Measurements from ENCODE around the gene GPRIN3. TPM values are rescaled to one million over a fixed set of nuclear protein-coding genes. Genes with fewer than 3 reads are reported as not detected.

Gene GPRIN3
- total RNA-seq, 1 experiment from 2014 or later: 0.39 TPM

DNA sequence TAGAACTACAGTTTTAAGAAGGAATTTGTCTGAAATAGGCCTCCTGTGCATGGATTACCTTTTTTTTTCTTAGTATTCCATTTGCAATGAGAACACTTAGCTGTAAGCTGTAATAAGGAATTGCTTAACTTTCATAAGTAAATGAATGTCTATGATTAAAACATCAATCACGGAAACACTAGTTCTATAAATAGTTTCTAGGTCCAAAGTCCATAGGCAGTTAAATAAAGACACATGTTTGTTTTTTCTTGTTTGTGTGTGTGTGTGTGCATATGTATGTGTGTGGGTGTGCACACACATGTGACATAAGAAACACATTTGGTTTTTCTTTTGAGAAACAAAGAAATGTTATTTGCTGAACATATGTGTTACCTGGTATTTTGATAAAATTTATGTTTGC is 11.2 kb downstream of the GPRIN3 start:
- Histone ChIP-seq H3K4me3 (replicated peaks in 1 of 2; ENCODE audit: low read depth in 1 of 2, low read length in 2 of 2) (no peak overlapping the region), H3K27me3 (ENCODE audit: insufficient read depth, low read length) (no peaks in the 10 kb centered on the region), H3K9me3 (ENCODE audit: control insufficient read depth in 1 of 2, insufficient read depth in 1 of 2, low read depth in 1 of 2, low read length in 2 of 2) (no peaks in the 10 kb centered on the region), H3K27ac (ENCODE audit: low read depth, low read length) (no peak overlapping the region), H3K9ac (ENCODE audit: low read length) (no peak overlapping the region), H3K36me3 (ENCODE audit: control insufficient read depth in 1 of 2, insufficient read depth in 2 of 2, low read length in 2 of 2) (no peaks in the 10 kb centered on the region), H3K4me1 (ENCODE audit: control insufficient read depth in 1 of 2, insufficient read depth in 2 of 2, low read length in 2 of 2) (peaks cover 0 to 3% of the 10 kb centered on the region in 2 experiments; a peak in 2 of 4 replicates), H4K20me1 (ENCODE audit: insufficient read depth) (no peaks in the 10 kb centered on the region), H3K9me2 (ENCODE audit: insufficient read depth) (no peaks in the 10 kb centered on the region), H3K79me2 (ENCODE audit: insufficient read depth, low read length) (no peaks in the 10 kb centered on the region), H3K4me2 (ENCODE audit: low read length) (no peak overlapping the region), H2AFZ (ENCODE audit: low read depth, low read length, poor library complexity, severe bottlenecking) (no peak overlapping the region)
- intact Hi-C loops (cut with micrococcal nuclease): no loop called here
- CTCF ChIA-PET: no interaction called here
- BruUV-seq (replicated peaks): no TSS peak
- POLR2A ChIA-PET: no interaction called here
- no peak for DNase-seq (ENCODE audit: low read depth, low spot score)
- no peak for ATAC-seq
- TF ChIP-seq ZFX (IDR thresholded peaks at IDR 0.05) (no peak), CBX3 (IDR thresholded peaks at IDR 0.05; ENCODE audit: low read depth) (no peak)
- TF ChIP-seq, protein P1, sequence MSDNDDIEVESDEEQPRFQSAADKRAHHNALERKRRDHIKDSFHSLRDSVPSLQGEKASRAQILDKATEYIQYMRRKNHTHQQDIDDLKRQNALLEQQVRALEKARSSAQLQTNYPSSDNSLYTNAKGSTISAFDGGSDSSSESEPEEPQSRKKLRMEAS (IDR thresholded peaks at IDR 0.05): no peak
- RAD21 ChIA-PET (ENCODE audit: low non-redundant PET in 1 of 2, low total read pairs in 2 of 2, uncharacterized antibody in 2 of 2, unreplicated experiment in 2 of 2): no interaction called here

DNA sequence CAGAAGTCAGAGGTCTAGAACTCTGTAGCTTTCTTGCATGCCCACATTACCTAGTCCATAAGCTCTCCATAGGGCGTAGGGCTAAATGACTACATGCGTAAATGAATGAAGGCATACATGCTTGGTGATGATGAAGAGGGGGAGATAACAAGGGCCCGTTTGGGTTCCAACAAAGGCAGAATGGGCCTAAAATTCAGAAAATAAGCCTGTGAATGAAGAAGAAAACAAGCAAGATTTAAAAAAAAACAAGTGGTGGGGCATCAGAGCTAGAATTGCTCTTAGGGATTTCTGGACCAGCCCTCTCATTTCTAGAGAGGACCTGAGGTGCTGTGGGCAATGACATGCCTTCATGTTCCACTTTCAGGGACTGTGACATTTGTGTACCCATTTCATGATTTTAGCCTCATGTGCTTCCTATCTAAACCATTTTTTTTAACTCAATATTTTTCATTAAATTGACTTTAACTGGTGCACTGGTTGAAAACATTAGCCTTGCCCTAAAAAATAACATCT is 12.1 kb downstream of the GPRIN3 start:
- Histone ChIP-seq H3K79me2 (ENCODE audit: insufficient read depth, low read length) (no peaks in the 10 kb centered on the region), H3K36me3 (ENCODE audit: control insufficient read depth in 1 of 2, insufficient read depth in 2 of 2, low read length in 2 of 2) (no peaks in the 10 kb centered on the region), H3K27me3 (ENCODE audit: insufficient read depth, low read length) (no peaks in the 10 kb centered on the region), H2AFZ (ENCODE audit: low read depth, low read length, poor library complexity, severe bottlenecking) (no peak overlapping the region), H3K9me3 (ENCODE audit: control insufficient read depth in 1 of 2, insufficient read depth in 1 of 2, low read depth in 1 of 2, low read length in 2 of 2) (no peaks in the 10 kb centered on the region), H3K9me2 (ENCODE audit: insufficient read depth) (no peaks in the 10 kb centered on the region), H3K27ac (ENCODE audit: low read depth, low read length) (no peak overlapping the region), H3K4me2 (ENCODE audit: low read length) (no peak overlapping the region), H3K9ac (ENCODE audit: low read length) (no peak overlapping the region), H3K4me1 (ENCODE audit: control insufficient read depth in 1 of 2, insufficient read depth in 2 of 2, low read length in 2 of 2) (peaks cover 0 to 3% of the 10 kb centered on the region in 2 experiments; a peak in 2 of 4 replicates), H4K20me1 (ENCODE audit: insufficient read depth) (no peaks in the 10 kb centered on the region), H3K4me3 (replicated peaks in 1 of 2; ENCODE audit: low read depth in 1 of 2, low read length in 2 of 2) (no peak overlapping the region)
- DNase-seq (ENCODE audit: low read depth, low spot score) (no peak), ATAC-seq (no peak)
- RAD21 ChIA-PET (ENCODE audit: low non-redundant PET in 1 of 2, low total read pairs in 2 of 2, uncharacterized antibody in 2 of 2, unreplicated experiment in 2 of 2): no interaction called here
- POLR2A ChIA-PET: no interaction called here
- no TSS peak for BruUV-seq (replicated peaks)
- TF ChIP-seq ELF1 (IDR thresholded peaks at IDR 0.05; ENCODE audit: borderline replicate concordance, low read depth): no peak
- no peak for TF ChIP-seq ZNF274 (IDR thresholded peaks at IDR 0.05; ENCODE audit: low read depth, low read length)
- TF ChIP-seq, protein P2, sequence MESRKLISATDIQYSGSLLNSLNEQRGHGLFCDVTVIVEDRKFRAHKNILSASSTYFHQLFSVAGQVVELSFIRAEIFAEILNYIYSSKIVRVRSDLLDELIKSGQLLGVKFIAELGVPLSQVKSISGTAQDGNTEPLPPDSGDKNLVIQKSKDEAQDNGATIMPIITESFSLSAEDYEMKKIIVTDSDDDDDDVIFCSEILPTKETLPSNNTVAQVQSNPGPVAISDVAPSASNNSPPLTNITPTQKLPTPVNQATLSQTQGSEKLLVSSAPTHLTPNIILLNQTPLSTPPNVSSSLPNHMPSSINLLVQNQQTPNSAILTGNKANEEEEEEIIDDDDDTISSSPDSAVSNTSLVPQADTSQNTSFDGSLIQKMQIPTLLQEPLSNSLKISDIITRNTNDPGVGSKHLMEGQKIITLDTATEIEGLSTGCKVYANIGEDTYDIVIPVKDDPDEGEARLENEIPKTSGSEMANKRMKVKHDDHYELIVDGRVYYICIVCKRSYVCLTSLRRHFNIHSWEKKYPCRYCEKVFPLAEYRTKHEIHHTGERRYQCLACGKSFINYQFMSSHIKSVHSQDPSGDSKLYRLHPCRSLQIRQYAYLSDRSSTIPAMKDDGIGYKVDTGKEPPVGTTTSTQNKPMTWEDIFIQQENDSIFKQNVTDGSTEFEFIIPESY (IDR thresholded peaks at IDR 0.05; ENCODE audit: extremely low read depth, insufficient replicate concordance, low read length): no peak
- no peak for TF ChIP-seq FOSL1 (IDR thresholded peaks at IDR 0.05; ENCODE audit: low read depth)
- CTCF ChIA-PET: no interaction called here
- intact Hi-C loops (cut with micrococcal nuclease): no loop called here

Data from HCT116 (cell line).